HPDE6-E6E7 (cell line): Measurements from ENCODE around the gene PPIE.
"Not testable (repeated sequence)": the region's sequence is repeated elsewhere in the genome, so short reads cannot be mapped to it uniquely, and the experiment has no call there.

Source experiments
- DNase-seq: peaks from one replicate; pipeline ENCODE4 v3.0.0; 2011; ENCODE audit warnings: missing footprints; ENCODE audit errors: extremely low spot score

Gene PPIE

GRCh38 chr1:39777896-39778295, 39.2 kb downstream of the PPIE start:
- not testable (repeated sequence) for DNase-seq

DNA sequence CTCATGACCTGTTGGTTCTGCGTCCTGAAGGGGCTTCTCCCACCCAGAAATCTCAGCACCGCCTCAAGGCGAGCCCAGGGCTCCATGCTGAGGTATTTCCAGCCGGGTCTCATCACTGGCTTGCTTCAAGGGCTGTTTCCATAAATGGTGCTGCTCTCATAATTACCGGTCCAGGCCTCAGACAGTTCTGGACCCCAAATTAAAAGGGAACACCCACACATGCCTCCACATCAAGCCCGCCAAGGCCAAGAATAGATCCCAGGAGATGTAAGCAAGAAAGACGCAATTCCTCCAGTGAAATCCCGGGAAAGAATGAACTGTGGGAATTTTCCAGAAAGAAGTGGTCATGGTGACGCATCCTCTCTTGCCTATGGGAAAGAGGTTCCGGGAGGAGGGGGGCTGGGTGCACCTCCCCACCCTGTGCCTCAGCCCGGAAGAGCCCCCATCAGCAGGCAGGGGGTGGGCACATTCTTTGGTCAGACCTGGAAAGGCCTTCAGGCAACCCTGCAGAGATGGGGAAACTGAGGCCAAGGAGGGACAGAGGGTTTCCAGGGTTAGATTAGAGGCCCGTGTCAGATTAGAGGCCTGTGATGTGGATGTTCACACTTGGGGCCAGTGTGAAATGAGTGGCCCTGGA, 39.9 kb downstream of the PPIE start:
- DNase-seq, result not testable (repeated sequence)

- no peak for DNase-seq
Measured at GRCh38 chr1:39779137-39779536, 40.5 kb downstream of the PPIE start.

- DNase-seq, result no peak
Measured at GRCh38 chr1:39779821-39780220, 41.1 kb downstream of the PPIE start.

- DNase-seq, result no peak
Measured at GRCh38 chr1:39781349-39781715, 42.6 kb downstream of the PPIE start.

- no peak for DNase-seq
Measured at GRCh38 chr1:39782103-39782502, 43.4 kb downstream of the PPIE start.

DNA sequence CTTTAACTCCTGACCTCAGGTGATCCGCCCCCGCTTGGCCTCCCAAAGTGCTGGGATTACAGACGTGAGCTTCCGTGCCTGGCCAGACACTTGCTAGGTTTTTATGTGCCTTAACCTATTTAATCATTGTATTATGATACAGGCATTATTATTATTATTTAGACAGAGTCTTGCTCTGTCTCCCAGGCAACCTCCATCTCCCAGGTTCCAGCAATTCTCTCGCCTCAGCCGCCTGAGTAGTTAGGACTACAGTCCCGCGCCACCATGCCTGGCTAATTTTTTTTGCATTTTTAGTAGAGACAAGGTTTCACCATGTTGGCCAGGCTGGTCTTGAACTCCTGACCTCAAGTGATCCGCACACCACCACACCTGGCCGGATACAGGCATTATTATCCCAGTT, 44.0 kb downstream of the PPIE start:
- DNase-seq, result not testable (repeated sequence)

DNA sequence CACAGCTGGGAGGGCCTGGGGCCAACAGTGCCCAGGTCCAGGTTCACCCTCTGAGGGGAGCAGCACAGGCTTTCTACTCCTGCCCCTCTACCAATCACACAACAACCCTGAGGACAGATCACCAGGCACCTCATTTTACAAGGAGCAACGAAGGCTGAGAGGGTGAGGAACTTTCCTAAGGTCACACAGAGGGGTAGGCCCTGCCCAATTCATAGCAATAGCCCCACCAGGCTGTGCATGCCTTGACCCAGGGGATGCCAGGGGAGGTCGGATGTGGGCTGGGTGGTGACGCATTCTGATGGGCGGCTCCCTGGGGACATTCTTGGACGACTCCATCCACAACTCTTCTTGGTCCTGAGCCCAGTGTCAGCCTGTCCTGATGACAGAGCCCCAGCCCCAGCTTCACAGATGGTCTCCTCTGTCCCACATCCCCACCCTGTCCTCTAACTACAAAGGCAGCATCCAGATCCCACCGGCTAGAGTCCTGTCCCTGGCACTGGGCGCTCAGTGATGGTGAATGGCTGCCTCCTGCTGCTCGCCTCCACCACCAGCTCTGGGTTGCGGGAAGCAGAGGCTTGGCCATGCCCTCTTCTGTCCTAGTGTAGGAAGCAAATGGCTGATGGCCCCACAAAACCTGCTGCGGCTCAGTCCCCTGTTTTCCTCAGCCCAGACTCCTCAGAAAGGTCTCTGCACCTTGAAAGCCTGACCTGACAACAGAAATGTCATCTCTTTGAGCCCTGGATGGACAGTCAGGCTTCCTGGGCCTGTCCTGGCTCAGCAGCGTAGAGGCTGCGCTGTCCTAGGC, 47.8 kb downstream of the PPIE start:
- not testable (repeated sequence) for DNase-seq

- DNase-seq, result not testable (repeated sequence)
Measured at GRCh38 chr1:39787108-39787375, 48.4 kb downstream of the PPIE start.

- no peak for DNase-seq
Measured at GRCh38 chr1:39787468-39787867, 48.8 kb downstream of the PPIE start.

DNA sequence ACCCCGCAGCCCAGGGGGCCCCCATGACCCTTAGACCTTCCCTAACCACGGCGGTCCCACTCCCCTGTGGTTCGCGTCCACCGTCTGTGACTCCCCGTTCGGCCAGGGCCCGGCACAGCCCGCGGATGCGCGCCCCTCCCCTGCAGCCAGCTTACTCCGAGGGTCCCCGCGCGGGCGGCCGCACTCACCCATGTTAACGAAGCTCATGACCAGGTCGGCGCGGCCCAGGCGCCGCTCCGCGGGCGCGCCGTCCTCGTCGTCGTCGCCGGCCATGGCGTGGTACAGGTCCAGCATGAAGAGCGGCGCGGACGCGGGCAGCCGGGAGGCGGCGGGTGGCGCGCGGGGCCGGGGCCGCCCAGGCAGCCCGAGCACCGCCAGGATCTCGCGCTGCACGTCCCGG, 49.3 kb downstream of the PPIE start:
- DNase-seq, result not testable (repeated sequence)

- no peak for DNase-seq
Measured at GRCh38 chr1:39788426-39788757, 49.7 kb downstream of the PPIE start.

DNA sequence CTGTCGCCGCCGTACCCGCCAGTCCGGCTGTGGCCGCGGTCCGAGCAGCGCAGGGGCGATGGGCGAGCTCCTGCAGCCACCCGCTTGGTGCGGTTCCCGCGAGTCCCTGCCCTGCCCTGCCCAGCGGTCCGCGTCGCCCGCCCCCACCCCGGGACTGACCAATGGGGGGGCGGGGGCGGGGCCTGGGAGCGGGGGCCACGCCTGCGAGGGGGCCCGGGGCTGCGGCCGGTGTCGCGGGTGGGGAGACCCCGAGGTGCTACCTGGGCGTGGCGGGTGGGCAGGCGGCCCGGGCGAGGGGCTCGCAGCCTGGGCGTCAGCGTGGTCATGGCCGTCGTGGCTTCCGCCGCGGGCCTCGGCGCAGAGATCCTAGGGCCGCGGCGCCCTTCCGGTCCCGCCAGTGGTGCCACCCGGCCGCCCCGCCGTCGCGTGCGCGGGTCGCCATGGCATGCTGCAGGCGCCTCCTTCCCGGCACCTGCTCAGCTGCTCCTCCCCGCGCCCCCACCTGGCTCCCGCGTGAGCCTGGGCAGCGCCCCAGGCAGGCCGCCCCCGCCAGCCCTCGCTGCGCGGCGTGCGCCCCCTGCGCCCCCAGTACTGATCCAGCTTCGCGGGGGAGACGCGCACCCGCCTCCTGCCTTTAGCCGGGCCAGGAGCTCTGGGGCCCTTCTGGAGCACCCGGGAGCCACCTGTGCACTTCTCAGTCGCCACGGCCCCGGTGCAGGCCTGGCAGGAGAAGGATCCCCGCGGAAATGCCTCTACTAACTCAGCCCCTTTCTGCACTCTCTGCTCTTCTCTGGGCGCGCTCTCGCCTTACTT, 50.3 kb downstream of the PPIE start, which contains the start of gene BMP8B:
Gene BMP8B (minus strand): TSS at position 108 of the 813 bp plus-strand sequence. CDS start 380 bp downstream, outside the sequence.
- peak; percentile 79 for DNase-seq

GRCh38 chr1:39789571-39790110, 51.0 kb downstream of the PPIE start:
- no peak for DNase-seq

- no peak for DNase-seq
Measured at GRCh38 chr1:39791838-39792237, 53.2 kb downstream of the PPIE start.

GRCh38 chr1:39795651-39796050, 57.0 kb downstream of the PPIE start:
- DNase-seq, result no peak

- not testable (repeated sequence) for DNase-seq
Measured at GRCh38 chr1:39798859-39799769, 60.4 kb downstream of the PPIE start.

GRCh38 chr1:39799770-39800470, 61.2 kb downstream of the PPIE start:
- DNase-seq, result peak; percentile 97

DNA sequence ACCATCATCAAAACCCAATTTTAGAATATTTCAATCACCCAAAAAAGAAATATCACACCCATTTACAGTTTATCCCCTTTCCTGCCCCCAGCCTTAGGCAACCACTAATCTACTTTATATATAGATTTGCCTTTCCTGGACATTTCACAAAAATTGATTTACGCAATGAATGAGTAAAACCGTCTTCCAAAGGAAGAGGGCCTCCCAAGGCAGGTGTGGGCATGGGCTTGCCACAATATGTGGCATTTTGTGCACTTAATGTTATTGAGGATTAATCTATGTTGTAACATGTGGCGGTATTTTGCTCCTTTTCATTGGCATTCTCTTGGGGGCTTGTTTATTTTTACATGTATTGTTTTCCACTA, 61.8 kb downstream of the PPIE start:
- no peak for DNase-seq

GRCh38 chr1:39802496-39803260, 64.0 kb downstream of the PPIE start:
- DNase-seq, result no peak
